ENCODE data around the gene ANKLE1. TPM values are rescaled to one million over a fixed set of nuclear protein-coding genes. Genes with fewer than 3 reads are reported as not detected.

Gene ANKLE1
- total and polyA plus RNA-seq, 9 donors: 0.44 to 1.5 (median 1.0) TPM

DNA sequence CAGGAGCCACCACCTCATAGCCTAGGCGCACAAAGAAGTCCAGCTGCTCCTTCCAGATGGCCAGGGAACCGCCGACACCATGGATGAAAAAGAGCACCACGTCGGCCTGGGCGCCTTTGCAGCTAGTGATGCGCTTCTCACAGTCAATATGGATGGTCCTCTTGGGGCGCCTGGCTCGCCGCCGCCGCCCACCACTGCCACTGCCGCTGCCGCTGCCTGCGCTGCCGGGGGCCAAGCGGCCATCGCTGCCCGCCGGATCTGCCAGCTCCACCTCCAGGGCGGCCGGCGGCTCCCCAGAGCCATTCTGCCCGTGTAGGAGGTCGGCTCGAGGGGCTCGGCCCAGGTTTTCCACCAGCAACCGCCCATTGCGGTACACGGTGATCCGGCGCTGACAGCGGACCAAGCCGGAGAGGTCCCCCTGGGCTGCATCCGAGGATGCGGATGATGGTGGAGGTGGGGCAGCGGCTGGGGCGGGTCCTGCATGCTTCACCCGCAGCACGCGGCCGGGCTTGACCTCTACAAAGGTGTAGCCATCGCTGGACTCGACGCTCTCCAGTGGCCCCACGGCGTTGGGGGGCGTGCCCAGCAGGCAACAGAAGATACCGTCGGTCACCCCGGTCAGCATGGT, 19.4 kb downstream of the ANKLE1 start:
- H3K27ac ChIP-seq (ENCODE audit: low read length): no peak overlapping the region
- no peaks in the 10 kb centered on the region for H3K27me3 ChIP-seq (ENCODE audit: control insufficient read depth, insufficient read depth, low read length)
- H3K9me3 ChIP-seq (replicated peaks; ENCODE audit: control insufficient read depth, low read depth, low read length): peaks cover 2% of the 10 kb centered on the region
- no peak for DNase-seq
- WGBS (ENCODE audit: insufficient coverage): 92% methylated on average over 43 of the region's 51 CpGs
- H3K4me1 ChIP-seq (ENCODE audit: control insufficient read depth, insufficient read depth, low read length): peaks cover 25% of the 10 kb centered on the region
- H3K4me3 ChIP-seq (ENCODE audit: low read length): no peak overlapping the region
- H3K36me3 ChIP-seq (ENCODE audit: control insufficient read depth, insufficient read depth, low read length): peaks cover 4% of the 10 kb centered on the region

- peak; percentile 54 for DNase-seq
- Histone ChIP-seq H3K27ac (ENCODE audit: low read length) (peak overlapping the region; percentile 52), H3K36me3 (ENCODE audit: control insufficient read depth, insufficient read depth, low read length) (peaks cover 4% of the 10 kb centered on the region), H3K4me3 (ENCODE audit: low read length) (peak overlapping the region; percentile 80), H3K4me1 (ENCODE audit: control insufficient read depth, insufficient read depth, low read length) (peaks cover 29% of the 10 kb centered on the region), H3K9me3 (replicated peaks; ENCODE audit: control insufficient read depth, low read depth, low read length) (peaks cover 2% of the 10 kb centered on the region), H3K27me3 (ENCODE audit: control insufficient read depth, insufficient read depth, low read length) (no peaks in the 10 kb centered on the region)
- 8% methylated on average over 27 of the region's 29 CpGs for WGBS (ENCODE audit: insufficient coverage)
Measured at GRCh38 chr19:17302391-17303166, 20.9 kb downstream of the ANKLE1 start.

GRCh38 chr19:17303167-17303939, 21.7 kb downstream of the ANKLE1 start, which contains the start of gene ABHD8:
ABHD8 (minus strand) TSS chr19:17303425; CDS start chr19:17301616, 1,809 bp downstream.
- peak within 1 kb of the TSS; percentile 80 for H3K4me3 ChIP-seq (ENCODE audit: low read length)
- H3K9me3 ChIP-seq (replicated peaks; ENCODE audit: control insufficient read depth, low read depth, low read length): no peaks in the 10 kb centered on the region
- peak; percentile 98 for DNase-seq
- peaks cover 1% of the 10 kb centered on the region for H3K36me3 ChIP-seq (ENCODE audit: control insufficient read depth, insufficient read depth, low read length)
- peak within 1 kb of the TSS; percentile 52 for H3K27ac ChIP-seq (ENCODE audit: low read length)
- no peaks in the 10 kb centered on the region for H3K27me3 ChIP-seq (ENCODE audit: control insufficient read depth, insufficient read depth, low read length)
- peaks cover 29% of the 10 kb centered on the region for H3K4me1 ChIP-seq (ENCODE audit: control insufficient read depth, insufficient read depth, low read length)
- under 1% methylated on average over 51 of the region's 52 CpGs for WGBS (ENCODE audit: insufficient coverage)

DNA sequence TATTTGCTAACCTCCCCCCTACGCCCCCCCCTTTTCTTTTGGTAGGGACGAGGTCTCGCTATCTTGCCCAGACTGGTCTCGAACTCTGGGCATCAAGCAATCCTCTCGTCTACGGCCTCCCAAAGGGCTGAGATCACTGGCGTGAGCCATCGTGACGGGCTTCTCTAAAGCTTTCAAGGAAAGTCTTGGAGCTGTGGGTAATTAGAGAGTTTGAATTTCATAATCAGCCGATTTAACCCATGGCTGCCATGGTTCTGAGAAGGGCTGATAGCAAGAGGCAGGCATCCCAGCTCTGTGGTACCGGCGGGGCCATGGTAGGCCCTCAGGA, 22.2 kb downstream of the ANKLE1 start:
- Histone ChIP-seq H3K27me3 (ENCODE audit: control insufficient read depth, insufficient read depth, low read length) (no peaks in the 10 kb centered on the region), H3K4me3 (ENCODE audit: low read length) (no peak overlapping the region), H3K36me3 (ENCODE audit: control insufficient read depth, insufficient read depth, low read length) (no peaks in the 10 kb centered on the region), H3K27ac (ENCODE audit: low read length) (no peak overlapping the region), H3K9me3 (replicated peaks; ENCODE audit: control insufficient read depth, low read depth, low read length) (no peaks in the 10 kb centered on the region), H3K4me1 (ENCODE audit: control insufficient read depth, insufficient read depth, low read length) (peaks cover 30% of the 10 kb centered on the region)
- 46% methylated on average over 10 of the region's 12 CpGs for WGBS (ENCODE audit: insufficient coverage)
- DNase-seq: no peak

- Histone ChIP-seq H3K4me3 (ENCODE audit: low read length) (no peak overlapping the region), H3K36me3 (ENCODE audit: control insufficient read depth, insufficient read depth, low read length) (no peaks in the 10 kb centered on the region), H3K9me3 (replicated peaks; ENCODE audit: control insufficient read depth, low read depth, low read length) (no peaks in the 10 kb centered on the region), H3K27me3 (ENCODE audit: control insufficient read depth, insufficient read depth, low read length) (no peaks in the 10 kb centered on the region), H3K27ac (ENCODE audit: low read length) (peak overlapping the region; percentile 74), H3K4me1 (ENCODE audit: control insufficient read depth, insufficient read depth, low read length) (peaks cover 32% of the 10 kb centered on the region)
- 42% methylated on average over 6 of the region's 12 CpGs for WGBS (ENCODE audit: insufficient coverage)
- DNase-seq: no peak
Measured at GRCh38 chr19:17304386-17305215, 22.9 kb downstream of the ANKLE1 start.

GRCh38 chr19:17305216-17305516, 23.5 kb downstream of the ANKLE1 start:
- Histone ChIP-seq H3K36me3 (ENCODE audit: control insufficient read depth, insufficient read depth, low read length) (no peaks in the 10 kb centered on the region), H3K4me1 (ENCODE audit: control insufficient read depth, insufficient read depth, low read length) (peaks cover 35% of the 10 kb centered on the region), H3K4me3 (ENCODE audit: low read length) (peak overlapping the region; percentile 50), H3K27me3 (ENCODE audit: control insufficient read depth, insufficient read depth, low read length) (no peaks in the 10 kb centered on the region), H3K9me3 (replicated peaks; ENCODE audit: control insufficient read depth, low read depth, low read length) (no peaks in the 10 kb centered on the region), H3K27ac (ENCODE audit: low read length) (peak overlapping the region; percentile 74)
- no peak for DNase-seq
- 8% methylated on average over 7 of the region's 7 CpGs for WGBS (ENCODE audit: insufficient coverage)

DNA sequence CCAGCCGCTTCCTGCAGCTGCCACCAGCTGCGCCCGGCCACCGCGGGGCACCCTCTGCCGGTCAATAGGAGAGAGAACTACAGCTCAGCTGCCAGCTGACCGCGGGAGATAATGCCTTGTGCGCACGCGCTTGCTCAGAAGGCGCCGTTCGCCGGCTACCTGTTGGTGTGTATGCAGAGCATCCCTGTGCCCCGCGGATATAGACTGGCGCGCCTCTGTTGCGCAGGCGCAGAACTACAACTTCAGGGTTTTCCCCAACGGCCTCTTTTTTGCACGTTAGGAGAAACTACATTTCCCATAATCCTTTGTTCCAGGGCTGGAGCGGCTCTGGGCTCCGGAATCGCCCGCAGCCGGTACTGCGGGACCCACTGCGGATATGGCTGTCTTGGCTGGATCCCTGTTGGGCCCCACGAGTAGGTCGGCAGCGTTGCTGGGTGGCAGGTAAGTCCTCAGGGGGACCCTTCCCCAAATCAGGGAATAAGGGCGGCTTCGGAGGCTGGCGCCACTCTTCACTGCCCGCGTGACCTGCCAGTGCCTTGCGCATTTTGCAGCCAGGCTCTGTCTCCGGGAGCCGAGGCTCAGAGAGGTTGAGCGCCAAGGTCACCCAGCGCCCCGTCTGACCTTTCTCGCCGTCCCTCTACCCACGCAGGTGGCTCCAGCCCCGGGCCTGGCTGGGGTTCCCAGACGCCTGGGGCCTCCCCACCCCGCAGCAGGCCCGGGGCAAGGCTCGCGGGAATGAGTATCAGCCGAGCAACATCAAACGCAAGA, 24.0 kb downstream of the ANKLE1 start, which contains the start of gene MRPL34:
Gene MRPL34 (plus strand): TSS at position 356 of the 768 bp plus-strand sequence. CDS start 21 bp downstream, at position 377.
- H3K36me3 ChIP-seq (ENCODE audit: control insufficient read depth, insufficient read depth, low read length): no peaks in the 10 kb centered on the region
- peaks cover 41% of the 10 kb centered on the region for H3K4me1 ChIP-seq (ENCODE audit: control insufficient read depth, insufficient read depth, low read length)
- 0% methylated on average over 51 of the region's 55 CpGs for WGBS (ENCODE audit: insufficient coverage)
- peak within 1 kb of the TSS; percentile 50 for H3K4me3 ChIP-seq (ENCODE audit: low read length)
- H3K9me3 ChIP-seq (replicated peaks; ENCODE audit: control insufficient read depth, low read depth, low read length): no peaks in the 10 kb centered on the region
- no peaks in the 10 kb centered on the region for H3K27me3 ChIP-seq (ENCODE audit: control insufficient read depth, insufficient read depth, low read length)
- DNase-seq: peak; percentile 98
- peak within 1 kb of the TSS; percentile 74 for H3K27ac ChIP-seq (ENCODE audit: low read length)

DNA sequence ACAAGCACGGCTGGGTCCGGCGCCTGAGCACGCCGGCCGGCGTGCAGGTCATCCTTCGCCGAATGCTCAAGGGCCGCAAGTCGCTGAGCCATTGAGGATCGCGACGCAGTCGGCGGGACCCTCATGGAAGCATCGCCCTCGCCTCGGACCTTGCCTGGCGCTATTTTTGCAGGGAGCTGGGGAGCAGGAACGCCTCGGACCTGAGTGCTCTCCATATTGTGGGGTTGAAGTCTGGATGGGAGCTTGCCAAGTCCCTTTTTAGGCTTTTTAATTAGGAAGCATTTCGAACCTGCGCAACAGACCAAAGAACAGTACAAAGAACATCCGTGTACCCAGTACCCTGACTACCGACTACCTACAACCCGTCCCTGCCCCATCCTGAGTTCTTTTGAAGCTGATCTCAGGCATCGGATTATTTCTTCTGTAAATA, 24.6 kb downstream of the ANKLE1 start:
- peak overlapping the region; percentile 74 for H3K27ac ChIP-seq (ENCODE audit: low read length)
- peaks cover 41% of the 10 kb centered on the region for H3K4me1 ChIP-seq (ENCODE audit: control insufficient read depth, insufficient read depth, low read length)
- WGBS (ENCODE audit: insufficient coverage): under 1% methylated on average over 21 of the region's 28 CpGs
- no peaks in the 10 kb centered on the region for H3K9me3 ChIP-seq (replicated peaks; ENCODE audit: control insufficient read depth, low read depth, low read length)
- H3K36me3 ChIP-seq (ENCODE audit: control insufficient read depth, insufficient read depth, low read length): peaks cover 1% of the 10 kb centered on the region
- no peaks in the 10 kb centered on the region for H3K27me3 ChIP-seq (ENCODE audit: control insufficient read depth, insufficient read depth, low read length)
- DNase-seq: no peak
- H3K4me3 ChIP-seq (ENCODE audit: low read length): peak overlapping the region; percentile 50

DNA sequence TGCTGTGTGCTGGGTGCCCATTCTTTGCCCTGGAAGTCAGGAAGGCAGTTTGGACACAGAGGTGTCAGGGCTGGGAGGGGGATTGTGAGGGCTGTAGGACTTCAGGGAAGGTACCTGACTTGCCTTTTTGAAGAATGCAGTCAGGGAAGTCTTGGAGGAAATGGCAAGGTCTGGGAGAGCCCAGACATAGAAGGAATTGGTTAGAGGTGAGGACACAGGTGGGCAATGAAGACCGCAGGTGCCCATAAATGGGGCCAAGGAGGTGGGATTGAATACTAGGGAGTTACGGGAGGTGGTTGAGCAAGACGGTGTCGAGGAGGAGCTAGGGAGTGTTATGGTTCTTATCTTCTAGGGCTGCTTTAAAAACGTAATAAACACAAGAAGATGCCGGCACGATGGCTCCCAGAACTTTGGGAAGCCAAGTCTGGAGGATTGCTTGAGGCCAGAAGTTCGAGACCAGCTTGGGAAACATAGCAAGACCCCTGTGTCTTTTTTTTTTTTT, 26.2 kb downstream of the ANKLE1 start:
- H3K36me3 ChIP-seq (ENCODE audit: control insufficient read depth, insufficient read depth, low read length): peaks cover 13% of the 10 kb centered on the region
- H3K27ac ChIP-seq (ENCODE audit: low read length): no peak overlapping the region
- H3K27me3 ChIP-seq (ENCODE audit: control insufficient read depth, insufficient read depth, low read length): no peaks in the 10 kb centered on the region
- H3K4me3 ChIP-seq (ENCODE audit: low read length): no peak overlapping the region
- 87% methylated on average over 8 of the region's 8 CpGs for WGBS (ENCODE audit: insufficient coverage)
- peaks cover 36% of the 10 kb centered on the region for H3K4me1 ChIP-seq (ENCODE audit: control insufficient read depth, insufficient read depth, low read length)
- no peak for DNase-seq
- no peaks in the 10 kb centered on the region for H3K9me3 ChIP-seq (replicated peaks; ENCODE audit: control insufficient read depth, low read depth, low read length)

All from muscle of leg (tissue), 11 donors.